ENCODE measurements around the gene LARP1. TPM values are rescaled to one million over a fixed set of nuclear protein-coding genes. Genes with fewer than 3 reads are reported as not detected.

LARP1 gene
- total and polyA plus RNA-seq, 9 of the 15 experiments (the other 6 are each of a cell fraction or from before 2014, with no cell fraction given), result 22.6 to 300 (median 92.0) TPM

DNA sequence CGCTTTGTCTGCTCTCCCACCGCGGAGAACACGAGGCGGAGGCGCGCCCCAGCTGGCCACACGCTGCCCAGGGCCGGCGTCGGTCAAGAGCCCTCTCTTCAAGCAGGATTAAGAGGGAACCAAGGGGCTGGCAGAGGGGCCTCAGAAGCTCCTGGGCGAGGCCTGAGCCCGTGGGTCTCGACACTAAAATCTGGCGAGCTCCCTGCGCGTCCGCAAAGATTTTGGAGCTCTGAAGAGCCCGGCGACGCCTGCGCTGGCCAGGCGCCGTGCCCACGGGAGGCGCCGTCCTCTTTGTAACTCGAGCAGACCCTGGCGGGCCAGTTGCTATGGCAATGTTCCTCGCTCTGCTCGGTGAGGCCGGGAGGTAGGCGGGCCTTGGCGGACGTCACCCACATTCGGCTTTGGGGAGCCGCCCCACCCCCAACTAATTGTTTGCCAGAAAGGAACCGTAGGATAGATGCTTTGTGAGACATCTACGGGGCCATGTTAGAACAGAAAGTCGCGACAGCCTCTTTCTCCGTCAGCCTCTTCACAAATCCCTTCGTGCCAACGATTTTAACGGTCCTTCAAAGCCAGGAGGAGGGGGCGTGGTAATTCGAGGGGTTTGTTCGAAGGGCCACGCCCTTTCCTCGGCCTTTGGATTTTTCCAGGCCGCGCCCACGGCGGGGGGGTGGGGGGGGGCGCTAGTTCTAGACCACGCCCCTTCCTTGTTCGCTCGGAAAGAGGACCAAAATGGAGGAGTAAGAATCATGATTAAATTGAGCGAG lies 102.5 kb downstream of the LARP1 start (continued):
- peak; percentile 31 for TF ChIP-seq CTCFL (IDR thresholded peaks at IDR 0.05; ENCODE audit: borderline replicate concordance, insufficient read depth, low read depth, low read length, poor library complexity, severe bottlenecking)
- TF ChIP-seq DACH1 (IDR thresholded peaks at IDR 0.05; ENCODE audit: partially characterized antibody), result no peak
- peak; percentile 94 for TF ChIP-seq NFATC3 (IDR thresholded peaks at IDR 0.05)
- no peak for TF ChIP-seq ZNF444 (CRISPR knock-in tag; IDR thresholded peaks at IDR 0.05)
- no peak for TF ChIP-seq PML (IDR thresholded peaks at IDR 0.05; ENCODE audit: low read length)
- peak; percentile 19 for TF ChIP-seq EGR1 (conservative IDR thresholded peaks at IDR 0.05)
- TF ChIP-seq FIP1L1 (IDR thresholded peaks at IDR 0.05; ENCODE audit: low read depth, low read length, poor library complexity, severe bottlenecking), result no peak
- TF ChIP-seq, protein P1, sequence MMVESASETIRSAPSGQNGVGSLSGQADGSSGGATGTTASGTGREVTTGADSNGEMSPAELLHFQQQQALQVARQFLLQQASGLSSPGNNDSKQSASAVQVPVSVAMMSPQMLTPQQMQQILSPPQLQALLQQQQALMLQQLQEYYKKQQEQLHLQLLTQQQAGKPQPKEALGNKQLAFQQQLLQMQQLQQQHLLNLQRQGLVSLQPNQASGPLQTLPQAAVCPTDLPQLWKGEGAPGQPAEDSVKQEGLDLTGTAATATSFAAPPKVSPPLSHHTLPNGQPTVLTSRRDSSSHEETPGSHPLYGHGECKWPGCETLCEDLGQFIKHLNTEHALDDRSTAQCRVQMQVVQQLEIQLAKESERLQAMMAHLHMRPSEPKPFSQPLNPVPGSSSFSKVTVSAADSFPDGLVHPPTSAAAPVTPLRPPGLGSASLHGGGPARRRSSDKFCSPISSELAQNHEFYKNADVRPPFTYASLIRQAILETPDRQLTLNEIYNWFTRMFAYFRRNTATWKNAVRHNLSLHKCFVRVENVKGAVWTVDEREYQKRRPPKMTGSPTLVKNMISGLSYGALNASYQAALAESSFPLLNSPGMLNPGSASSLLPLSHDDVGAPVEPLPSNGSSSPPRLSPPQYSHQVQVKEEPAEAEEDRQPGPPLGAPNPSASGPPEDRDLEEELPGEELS (CRISPR knock-in tag; IDR thresholded peaks at IDR 0.05; ENCODE audit: borderline replicate concordance), result no peak
- TF ChIP-seq FOXJ2 (tag; IDR thresholded peaks at IDR 0.05), result 0 out of 2 replicates have a peak, but pooled peaks have one; percentile 60
- TF ChIP-seq ZNF695 (CRISPR knock-in tag; IDR thresholded peaks at IDR 0.05), result no peak
- TF ChIP-seq ZNF324 (CRISPR knock-in tag; IDR thresholded peaks at IDR 0.05), result no peak
- TF ChIP-seq MCM7 (IDR thresholded peaks at IDR 0.05), result no peak
- peak; percentile 47 to 86; a peak in 2 of 4 replicates for TF ChIP-seq SIN3A (IDR thresholded peaks at IDR 0.05; ENCODE audit: borderline replicate concordance in 2 of 2, control insufficient read depth in 1 of 2, low read depth in 2 of 2, low read length in 2 of 2)
- TF ChIP-seq ZNF589 (CRISPR knock-in tag; IDR thresholded peaks at IDR 0.05; ENCODE audit: low read depth), result 0 out of 2 replicates have a peak, but pooled peaks have one; percentile 52
- TF ChIP-seq SAFB (IDR thresholded peaks at IDR 0.05; ENCODE audit: borderline replicate concordance, low read depth, low read length), result no peak
- TF ChIP-seq NUFIP1 (IDR thresholded peaks at IDR 0.05; ENCODE audit: partially characterized antibody), result no peak
- no peak for TF ChIP-seq U2AF2 (optimal IDR thresholded peaks at IDR 0.05; ENCODE audit: low read depth, low read length)
- TF ChIP-seq CEBPG (CRISPR knock-in tag; IDR thresholded peaks at IDR 0.05), result no peak
- no peak for TF ChIP-seq CEBPG (tag; conservative IDR thresholded peaks at IDR 0.05 in 1 of 2, IDR thresholded peaks at IDR 0.05 in 1 of 2)
- TF ChIP-seq, protein P2, sequence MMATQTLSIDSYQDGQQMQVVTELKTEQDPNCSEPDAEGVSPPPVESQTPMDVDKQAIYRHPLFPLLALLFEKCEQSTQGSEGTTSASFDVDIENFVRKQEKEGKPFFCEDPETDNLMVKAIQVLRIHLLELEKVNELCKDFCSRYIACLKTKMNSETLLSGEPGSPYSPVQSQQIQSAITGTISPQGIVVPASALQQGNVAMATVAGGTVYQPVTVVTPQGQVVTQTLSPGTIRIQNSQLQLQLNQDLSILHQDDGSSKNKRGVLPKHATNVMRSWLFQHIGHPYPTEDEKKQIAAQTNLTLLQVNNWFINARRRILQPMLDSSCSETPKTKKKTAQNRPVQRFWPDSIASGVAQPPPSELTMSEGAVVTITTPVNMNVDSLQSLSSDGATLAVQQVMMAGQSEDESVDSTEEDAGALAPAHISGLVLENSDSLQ (IDR thresholded peaks at IDR 0.05), result peak; percentile 11; the same call in 1 of the 2 replicates
- peak; percentile 77 for TF ChIP-seq SMAD4 (CRISPR knock-in tag; conservative IDR thresholded peaks at IDR 0.05)
- TF ChIP-seq PPARD (CRISPR knock-in tag; IDR thresholded peaks at IDR 0.05), result no peak
- TF ChIP-seq ETV6 (IDR thresholded peaks at IDR 0.05; ENCODE audit: borderline replicate concordance in 1 of 2, low read depth in 2 of 2, low read length in 1 of 2), result no peak
- no peak for TF ChIP-seq ETV6 (CRISPR knock-in tag; IDR thresholded peaks at IDR 0.05; ENCODE audit: borderline replicate concordance)
